ENCODE measurements around the gene TSPAN13.

The TSPAN13 gene

DNA sequence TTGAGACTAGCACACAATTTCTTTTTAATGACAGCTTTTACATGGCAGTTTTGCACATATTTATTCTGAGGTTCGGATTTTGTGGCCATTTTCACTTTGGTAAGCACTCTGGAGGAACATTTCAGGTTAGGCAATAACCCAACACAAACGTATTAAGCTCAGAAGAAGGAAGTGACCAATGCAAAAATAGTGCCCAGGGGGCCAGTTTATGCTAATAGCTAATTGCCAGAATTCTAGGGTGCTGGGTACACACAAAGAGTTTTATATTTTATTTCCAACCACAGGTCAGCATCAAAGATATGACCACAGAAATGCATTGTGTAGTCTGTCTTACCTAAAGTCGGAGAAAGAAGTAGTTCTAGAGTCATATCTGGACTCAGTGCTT lies 59.7 kb downstream of the TSPAN13 start:
- no peak for DNase-seq (ENCODE audit: low spot score)

DNA sequence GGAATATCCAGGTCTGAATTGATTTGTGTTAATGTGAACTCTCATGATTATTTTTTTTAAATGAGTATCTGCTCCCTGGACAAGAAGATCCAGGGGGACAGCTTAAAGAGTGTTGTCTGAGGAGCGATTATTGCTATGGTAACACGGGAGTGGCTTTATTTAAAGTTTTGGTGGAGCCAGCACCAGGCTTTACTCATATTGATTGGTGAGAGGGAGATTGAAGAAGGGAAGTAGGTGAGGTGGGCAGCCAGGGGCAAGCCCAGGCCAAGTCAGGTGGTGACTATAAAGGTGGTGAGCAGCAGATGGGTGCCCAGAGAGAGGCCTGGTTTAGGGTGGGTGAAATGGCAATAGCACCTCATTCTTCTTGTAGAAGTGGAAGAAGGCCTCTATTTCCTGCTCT lies 61.4 kb downstream of the TSPAN13 start:
- DNase-seq (ENCODE audit: low spot score) = no peak

DNA sequence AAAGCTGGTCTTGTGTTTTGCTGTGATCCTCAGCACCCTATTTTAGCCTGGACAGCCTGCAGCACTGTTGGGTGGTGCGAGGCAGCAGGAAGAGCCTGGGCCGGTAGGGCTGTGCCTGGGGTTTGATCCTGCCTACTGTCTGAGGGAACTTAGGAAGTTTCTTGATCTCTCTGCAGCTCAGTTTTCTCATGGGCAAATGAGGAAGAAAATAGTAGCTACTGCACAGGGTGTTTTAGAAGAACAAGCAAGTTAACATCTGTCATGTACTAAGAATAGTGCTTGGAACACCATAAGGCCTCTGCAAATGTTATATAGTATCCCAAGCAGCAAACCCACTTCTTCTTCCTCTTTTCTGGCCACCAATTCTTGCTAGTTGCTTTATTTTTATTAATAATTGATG lies 63.3 kb downstream of the TSPAN13 start:
- peak; percentile 8 for DNase-seq (ENCODE audit: low spot score)

DNA sequence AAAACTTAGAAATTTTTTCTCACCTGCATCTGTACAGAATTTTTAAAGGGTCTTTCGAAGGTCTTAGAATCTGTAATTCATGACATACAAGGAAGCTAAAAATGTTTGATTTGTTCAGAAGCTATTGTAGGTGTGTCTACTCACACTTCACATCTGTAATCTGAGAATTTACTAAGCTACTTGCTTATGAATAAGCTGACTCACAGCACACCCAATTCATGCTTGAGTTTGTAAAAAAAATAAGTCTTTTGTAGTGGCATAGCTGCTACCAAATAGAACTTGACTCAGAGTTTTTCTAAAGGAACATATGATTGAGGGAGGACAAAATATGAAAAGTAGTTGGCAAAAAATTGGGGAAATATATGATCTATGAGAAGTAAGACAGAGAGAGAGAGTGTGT lies 64.0 kb downstream of the TSPAN13 start:
- DNase-seq (ENCODE audit: low spot score) = no peak

DNA sequence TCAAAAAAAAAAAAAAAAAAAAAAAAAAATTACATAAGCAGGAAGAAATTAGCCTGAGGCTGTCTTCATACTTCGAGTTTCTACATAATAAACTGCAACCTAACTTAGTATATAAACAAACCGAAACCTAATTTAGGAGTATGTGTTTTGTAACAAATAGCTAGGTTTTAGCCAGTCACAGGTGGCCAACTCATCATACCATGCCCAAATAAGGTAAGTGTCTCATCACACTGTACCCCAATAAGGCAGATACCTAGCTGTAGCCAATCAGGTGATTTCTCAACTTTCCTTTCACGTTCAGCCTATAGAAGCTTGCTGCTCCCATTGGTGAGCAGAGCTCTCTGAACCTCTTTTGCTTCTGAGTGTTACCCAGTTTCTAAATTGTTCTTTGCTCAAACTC lies 65.2 kb downstream of the TSPAN13 start:
- no peak for DNase-seq (ENCODE audit: low spot score)

DNA sequence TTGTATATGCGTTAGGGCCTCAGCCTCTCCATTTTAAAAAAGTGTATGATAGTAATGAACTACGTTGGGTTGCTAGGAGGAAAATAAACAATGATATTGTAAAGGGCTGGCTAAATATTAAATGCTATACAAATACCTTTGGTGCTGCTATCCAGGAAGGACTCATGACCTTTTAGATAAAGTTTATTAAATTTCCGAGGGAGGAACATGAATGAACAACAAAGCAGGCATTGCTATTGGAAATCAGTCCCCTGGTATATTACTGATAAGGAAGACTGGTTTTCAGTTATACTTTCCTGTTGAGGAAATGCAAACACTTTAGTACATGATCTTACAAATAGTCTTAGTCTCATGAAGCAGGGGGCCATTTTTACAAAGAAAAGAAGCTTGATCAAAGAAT lies 68.5 kb downstream of the TSPAN13 start:
- DNase-seq (ENCODE audit: low spot score) = no peak

DNA sequence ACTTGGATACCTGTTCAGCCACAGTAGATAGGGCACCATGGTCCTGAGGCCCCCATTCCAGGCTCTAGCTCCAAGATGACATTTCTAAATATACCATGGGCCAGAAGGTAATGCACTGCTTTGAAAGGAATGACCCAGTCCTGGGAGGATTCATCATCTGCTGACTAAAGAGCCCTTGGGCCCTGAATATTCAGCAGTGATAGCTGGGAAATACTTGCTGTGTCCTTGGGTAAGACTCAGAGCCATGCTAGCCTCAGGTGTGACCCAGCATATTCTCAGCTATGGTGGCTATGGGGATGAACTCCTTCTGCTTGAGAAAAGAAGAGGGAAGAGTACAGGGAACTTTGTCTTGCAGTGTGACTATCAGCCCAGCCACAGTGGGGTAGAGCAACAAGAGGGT lies 72.5 kb downstream of the TSPAN13 start:
- DNase-seq (ENCODE audit: low spot score) = no peak

DNA sequence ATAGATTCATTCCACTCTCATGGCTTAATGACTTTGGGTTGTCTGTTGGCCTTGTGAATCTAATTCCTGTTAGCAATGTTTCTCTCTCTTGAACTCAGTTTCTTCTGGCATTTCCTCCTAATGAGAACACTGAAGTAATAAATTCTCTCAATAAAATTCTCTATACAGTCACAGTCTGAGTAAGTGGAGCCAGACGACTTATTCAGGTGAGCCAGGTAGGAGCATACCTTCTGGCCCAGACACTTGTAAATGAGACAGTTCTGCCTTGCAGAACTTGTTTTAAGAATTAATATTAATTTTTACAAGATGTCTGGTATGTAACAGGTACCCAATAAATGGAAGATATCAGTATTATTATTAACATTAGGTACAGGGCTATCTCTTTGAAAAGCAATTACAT lies 79.8 kb downstream of the TSPAN13 start:
- no peak for DNase-seq (ENCODE audit: low spot score)

Measured in putamen (tissue), 1 donor.